A549 (cell line): ENCODE results near the gene MRPL14.
A peak's percentile ranks its signal among the peaks of the same experiment; 100 is the strongest.

Experiments used
- CHD2 ChIP-seq: fragments of 150-350 bp; IDR thresholded peaks from 2 replicates; pipeline ENCODE4 v1.6.1; 2014; ENCODE audit warnings: low read length; ENCODE audit not compliant: partially characterized antibody
- CTCF ChIP-seq: fragments of >200 bp; sonication (Bioruptor Twin); formaldehyde crosslinking; IDR thresholded peaks from 3 replicates; pipeline ENCODE4 v1.5.1; 2016
- EHF ChIP-seq: fragments of 250-450 bp; sonication (Bioruptor Pico); IDR thresholded peaks from 2 replicates; pipeline ENCODE4 v1.5.0; 2020; ENCODE audit warnings: mild to moderate bottlenecking
- EHMT2 ChIP-seq: fragments of 200-600 bp; sonication (generic); IDR thresholded peaks from 2 replicates; pipeline ENCODE4 v1.6.1; 2016; ENCODE audit warnings: antibody characterized with exemption, low read depth, mild to moderate bottlenecking, moderate library complexity
- FOSB ChIP-seq: fragments of 250-450 bp; sonication (Bioruptor Pico); IDR thresholded peaks from 2 replicates; pipeline ENCODE4 v1.5.0; 2020; ENCODE audit warnings: mild to moderate bottlenecking, moderate library complexity
- MAFK ChIP-seq: fragments of 450-650 bp; IDR thresholded peaks from 2 replicates; pipeline ENCODE4 v1.6.1; 2014; ENCODE audit not compliant: partially characterized antibody
- MAX ChIP-seq: IDR thresholded peaks from 2 replicates; pipeline ENCODE4 v1.6.1; 2012
- NFE2L2 ChIP-seq: fragments of 150-350 bp; conservative IDR thresholded peaks from 2 replicates; pipeline ENCODE4 v1.6.1; 2014; ENCODE audit warnings: low read length
- POLR2A ChIP-seq: IDR thresholded peaks from 2 replicates; pipeline ENCODE4 v1.6.1; 2012; ENCODE audit warnings: mild to moderate bottlenecking, low read length
- RARB ChIP-seq: fragments of 250-450 bp; sonication (Bioruptor Pico); IDR thresholded peaks from 2 replicates; pipeline ENCODE4 v1.8.0; 2021; ENCODE audit warnings: mild to moderate bottlenecking, moderate library complexity
- RCOR1 ChIP-seq: fragments of 150-350 bp; IDR thresholded peaks from 2 replicates; pipeline ENCODE4 v1.6.1; 2014; ENCODE audit warnings: antibody characterized with exemption, low read length, low read depth
- REST ChIP-seq: fragments of 200-600 bp; sonication (generic); IDR thresholded peaks from 2 replicates; pipeline ENCODE4 v1.6.1; 2016; ENCODE audit warnings: antibody characterized with exemption, mild to moderate bottlenecking, moderate library complexity
- ZFP36 ChIP-seq: fragments of 450-650 bp; IDR thresholded peaks from 2 replicates; pipeline ENCODE4 v1.6.1; 2014; ENCODE audit warnings: borderline replicate concordance; ENCODE audit not compliant: partially characterized antibody
- TF ChIP-seq, protein P1 (sequence below): fragments of 450-650 bp; IDR thresholded peaks from 2 replicates; pipeline ENCODE4 v1.6.1; 2014; ENCODE audit warnings: antibody characterized with exemption

DNA sequence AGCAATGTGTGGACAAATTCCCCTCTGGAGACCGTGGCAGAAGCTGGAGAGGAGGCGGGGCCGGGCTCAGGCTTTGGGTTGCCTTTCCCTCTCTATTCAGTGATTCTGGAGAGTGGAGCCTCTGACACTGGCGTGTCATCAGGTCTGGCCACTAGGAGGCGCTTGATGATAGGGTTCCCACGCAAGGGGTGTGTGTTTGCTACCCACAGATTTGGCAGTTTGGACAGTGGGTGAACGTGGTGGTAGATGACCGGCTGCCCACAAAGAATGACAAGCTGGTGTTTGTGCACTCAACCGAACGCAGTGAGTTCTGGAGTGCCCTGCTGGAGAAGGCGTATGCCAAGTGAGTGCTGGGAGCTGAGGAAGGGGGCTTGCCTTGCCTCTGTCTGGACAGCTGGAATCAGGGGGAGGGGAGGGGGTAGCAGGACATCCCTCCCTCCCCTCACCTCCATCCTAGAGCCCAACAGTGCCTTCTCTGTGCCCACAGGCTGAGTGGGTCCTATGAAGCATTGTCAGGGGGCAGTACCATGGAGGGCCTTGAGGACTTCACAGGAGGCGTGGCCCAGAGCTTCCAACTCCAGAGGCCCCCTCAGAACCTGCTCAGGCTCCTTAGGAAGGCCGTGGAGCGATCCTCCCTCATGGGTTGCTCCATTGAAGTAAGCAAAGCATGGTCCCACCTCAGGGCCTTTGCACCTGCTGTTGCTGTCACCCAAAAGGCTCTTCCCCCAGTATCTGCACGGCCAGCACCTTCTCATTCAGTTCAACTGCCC lies 45.7 kb upstream of the MRPL14 start:
- TF ChIP-seq POLR2A (no peak), ZFP36 (no peak), EHMT2 (no peak), CTCF (peak; percentile 72), RARB (CRISPR knock-in tag) (no peak), MAX (no peak), MAFK (no peak), FOSB (CRISPR knock-in tag) (no peak), CHD2 (no peak), REST (no peak), NFE2L2 (no peak), EHF (CRISPR knock-in tag) (no peak), RCOR1 (no peak)
- TF ChIP-seq, protein P1, sequence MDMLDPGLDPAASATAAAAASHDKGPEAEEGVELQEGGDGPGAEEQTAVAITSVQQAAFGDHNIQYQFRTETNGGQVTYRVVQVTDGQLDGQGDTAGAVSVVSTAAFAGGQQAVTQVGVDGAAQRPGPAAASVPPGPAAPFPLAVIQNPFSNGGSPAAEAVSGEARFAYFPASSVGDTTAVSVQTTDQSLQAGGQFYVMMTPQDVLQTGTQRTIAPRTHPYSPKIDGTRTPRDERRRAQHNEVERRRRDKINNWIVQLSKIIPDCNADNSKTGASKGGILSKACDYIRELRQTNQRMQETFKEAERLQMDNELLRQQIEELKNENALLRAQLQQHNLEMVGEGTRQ: no peak
